Stimulated activated CD8-positive, alpha-beta memory T cell treated with anti-CD3 and anti-CD28 coated beads, Interleukin-4, amount 100 ng/mL, for 24 hours (primary cell): ENCODE data around the gene ANKDD1B.
"Not testable (repeated sequence)": the region's sequence is repeated elsewhere in the genome, so short reads cannot be mapped to it uniquely, and the experiment has no call there.

ENCODE experiments used
- DNase-seq: peaks from one replicate; pipeline ENCODE4 v3.0.0-alpha.2; 2020; ENCODE audit warnings: low read depth

ANKDD1B gene

DNA sequence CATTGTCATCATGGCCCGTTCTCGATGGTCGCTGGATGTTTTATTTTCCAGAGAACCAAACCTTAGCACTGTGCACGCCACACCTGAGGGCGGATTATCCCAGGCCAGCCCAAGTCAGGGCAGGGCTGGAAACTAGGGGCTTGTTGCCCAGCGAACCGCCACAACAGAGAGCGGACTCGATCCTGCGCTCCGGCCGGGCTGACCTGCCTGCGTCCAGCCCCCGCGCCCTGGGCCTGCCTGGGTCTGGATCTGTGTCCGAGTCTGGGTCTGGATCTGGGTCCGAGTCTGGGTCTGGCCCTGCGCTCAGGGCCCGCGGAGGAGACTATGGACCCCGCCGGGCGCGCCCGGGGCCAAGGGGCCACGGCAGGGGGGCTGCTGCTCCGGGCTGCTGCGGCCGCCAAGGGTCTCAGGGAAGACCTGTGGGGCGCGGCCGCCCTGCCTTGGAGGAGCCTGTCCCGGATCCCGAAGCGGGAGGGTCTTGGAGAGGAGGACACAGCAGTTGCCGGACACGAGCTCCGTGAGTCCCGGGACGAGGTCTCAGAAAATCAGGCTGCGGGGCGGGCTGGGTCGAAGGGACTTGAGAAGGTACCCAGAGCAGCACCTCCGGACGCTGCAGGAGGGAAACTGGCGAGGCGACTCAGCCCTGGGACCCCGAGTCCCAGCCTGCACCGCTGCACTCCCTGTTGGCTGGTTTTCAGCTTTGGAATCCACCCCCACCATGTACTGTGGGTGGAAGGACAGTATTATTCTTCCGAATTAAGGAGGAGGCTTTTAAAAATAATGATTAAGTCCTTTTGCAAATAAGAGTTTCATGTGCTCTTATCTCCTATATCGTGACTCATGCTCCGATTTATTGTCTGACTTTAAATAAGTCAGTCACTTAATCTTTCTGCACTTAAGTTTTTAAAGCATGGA lies at the start of gene ANKDD1B:
TSS of gene ANKDD1B (plus strand) at position 143 of the 915 bp plus-strand sequence. CDS start at position 325, 182 bp downstream.
- DNase-seq: no peak

DNA sequence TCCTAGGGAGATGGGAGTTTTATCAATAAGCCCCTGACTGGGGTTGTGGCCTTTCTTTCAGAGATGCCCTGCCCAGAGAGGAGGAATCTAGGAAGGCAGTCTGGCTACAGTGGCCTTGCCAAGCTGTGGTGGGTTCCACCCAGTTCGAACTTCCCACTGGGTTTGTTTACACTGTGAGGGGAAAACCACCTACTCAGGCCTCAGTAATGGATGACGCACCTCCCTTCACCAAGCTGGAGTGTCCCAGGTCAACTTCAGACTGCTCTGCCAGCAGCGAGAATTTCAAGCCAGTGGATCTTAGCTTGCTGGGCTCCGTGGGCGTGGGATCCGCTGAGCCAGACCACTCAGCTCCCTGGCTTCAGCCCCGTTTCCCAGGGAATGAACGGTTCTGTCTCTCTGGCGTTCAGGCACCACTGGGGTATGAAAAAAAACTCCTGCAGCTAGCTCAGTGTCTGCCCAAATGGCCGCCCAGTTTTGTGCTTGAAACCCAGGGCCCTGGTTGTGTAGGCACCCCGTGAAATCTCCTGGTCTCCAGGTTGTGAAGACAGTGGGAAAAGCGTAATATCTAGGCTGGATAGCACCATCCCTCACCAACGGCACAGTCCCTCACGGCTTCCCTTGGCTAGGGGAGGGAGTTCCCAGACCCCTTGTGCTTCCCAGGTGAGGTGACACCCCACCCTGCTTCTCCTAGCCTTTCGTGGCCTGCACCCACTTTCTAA lies 45.1 kb upstream of the ANKDD1B start:
- DNase-seq: not testable (repeated sequence)

DNA sequence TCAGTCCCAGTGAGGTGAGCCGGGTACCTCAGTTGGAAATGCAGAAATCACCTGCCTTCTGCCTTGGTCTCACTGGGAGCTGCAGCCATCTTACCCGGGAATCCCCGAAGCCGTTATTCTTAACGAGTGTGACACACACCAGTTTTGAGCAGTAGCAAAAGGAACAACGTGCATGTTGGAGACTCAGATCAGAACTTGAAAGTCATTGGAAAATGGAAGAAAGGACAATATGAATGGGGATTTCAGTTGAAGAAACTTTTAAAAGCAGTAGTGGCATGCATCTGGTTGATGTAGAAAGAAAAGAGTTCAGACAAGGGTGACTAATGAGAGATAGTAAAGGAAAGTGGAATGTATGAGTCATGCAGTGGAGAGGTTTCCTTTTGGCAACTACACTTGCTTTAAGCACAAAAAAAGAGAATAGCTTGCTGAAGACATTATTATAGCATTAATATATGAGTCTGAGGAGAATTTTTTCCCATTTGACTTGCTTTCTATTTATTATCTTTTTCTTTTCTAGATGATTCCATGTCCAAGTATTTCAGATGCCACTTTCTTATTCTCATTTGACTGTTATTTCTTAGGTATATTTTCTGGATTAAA lies 44.4 kb upstream of the ANKDD1B start:
- DNase-seq: peak; percentile 22

DNA sequence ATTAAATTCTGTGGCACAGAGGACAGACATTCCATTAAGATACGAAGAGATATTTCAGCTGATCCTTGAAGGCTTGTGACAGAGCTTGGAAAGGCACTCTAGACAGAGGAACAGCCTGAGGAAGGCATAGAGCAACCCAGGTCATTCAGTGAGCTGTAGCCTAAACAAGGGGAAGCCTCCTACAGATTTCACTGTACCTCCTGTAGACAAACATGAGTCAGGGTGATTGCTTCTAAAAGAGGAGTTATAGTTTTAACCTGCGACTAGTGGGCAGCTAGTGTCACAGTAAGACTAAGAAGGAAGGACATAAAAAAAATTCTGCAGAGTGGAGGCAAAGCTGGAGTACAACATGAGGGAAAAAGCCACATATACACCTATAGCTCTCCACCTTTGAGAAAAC lies 43.5 kb upstream of the ANKDD1B start:
- DNase-seq: no peak

DNA sequence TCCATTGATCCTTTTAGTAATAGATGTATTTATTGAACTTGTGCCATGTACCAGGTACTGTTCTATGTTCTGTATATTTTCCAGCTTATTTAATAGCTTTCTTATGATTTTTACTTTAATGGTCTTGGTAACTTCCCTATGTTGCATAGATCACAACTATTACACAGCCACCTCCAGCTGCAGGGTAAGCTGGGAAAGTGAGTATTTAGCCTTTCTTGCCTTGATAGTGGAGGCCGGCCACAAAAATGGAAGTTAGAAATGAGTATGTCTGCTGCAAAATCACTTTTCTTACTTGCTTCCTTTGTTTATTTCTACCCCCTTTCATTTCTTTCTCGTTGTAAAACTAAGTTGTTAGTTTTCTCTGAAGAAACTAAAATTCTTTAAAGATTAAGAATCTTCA lies 43.1 kb upstream of the ANKDD1B start:
- no peak for DNase-seq

DNA sequence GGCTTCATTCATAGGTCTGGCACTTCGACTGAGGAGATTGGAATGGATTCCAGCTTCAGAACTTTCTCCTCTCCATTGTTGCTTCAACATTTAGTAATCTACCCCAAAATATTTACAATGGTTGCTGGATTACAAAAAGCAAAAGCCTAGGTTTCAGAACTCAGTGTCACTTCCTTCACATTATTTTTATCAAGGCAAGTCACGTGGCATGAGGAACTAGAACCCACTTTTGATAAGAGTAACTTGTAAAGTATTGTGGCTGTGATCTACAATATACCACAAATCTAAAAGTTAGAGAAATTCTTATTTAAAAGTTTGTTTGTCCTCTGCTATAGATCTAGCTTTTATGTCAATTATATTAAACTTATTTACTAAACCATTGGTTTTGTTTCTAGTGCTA lies 39.7 kb upstream of the ANKDD1B start:
- no peak for DNase-seq

DNA sequence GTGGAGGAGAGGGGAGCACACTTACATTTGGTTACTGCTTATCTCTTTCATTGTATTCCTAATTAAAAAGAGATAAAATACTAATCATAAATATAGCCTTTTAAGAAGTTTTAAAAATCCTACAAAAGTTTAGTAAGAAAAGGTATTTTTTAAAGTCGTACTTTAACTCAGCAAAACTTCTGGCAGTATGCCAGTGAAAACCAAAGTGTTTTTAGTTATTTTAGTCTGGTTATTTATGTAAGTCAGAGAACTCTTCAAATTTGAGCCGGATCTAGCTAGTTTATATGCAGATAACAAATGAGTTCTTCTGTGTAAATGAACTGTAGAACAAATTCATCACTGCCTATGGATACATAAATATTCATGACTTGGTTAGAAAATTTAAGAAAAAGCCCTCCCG lies 36.5 kb upstream of the ANKDD1B start:
- DNase-seq: no peak

DNA sequence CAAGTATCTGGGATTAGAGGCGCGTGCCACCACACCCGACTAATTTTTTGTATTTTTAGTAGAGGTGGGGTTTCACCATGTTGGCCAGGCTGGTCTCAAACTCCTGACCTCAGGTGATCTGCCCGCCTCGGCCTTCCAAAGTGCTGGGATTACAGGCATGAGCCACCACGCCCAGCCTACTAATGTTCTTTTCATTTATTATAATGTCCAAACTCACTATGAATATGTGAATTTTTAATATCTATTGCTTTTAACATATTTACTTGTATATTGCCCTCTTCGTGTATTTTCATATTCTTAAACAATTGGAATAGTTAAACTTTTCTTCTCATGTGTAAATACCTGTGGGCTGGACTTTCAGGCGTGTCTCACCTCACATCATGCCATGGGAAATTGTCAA lies 33.0 kb upstream of the ANKDD1B start:
- not testable (repeated sequence) for DNase-seq

DNA sequence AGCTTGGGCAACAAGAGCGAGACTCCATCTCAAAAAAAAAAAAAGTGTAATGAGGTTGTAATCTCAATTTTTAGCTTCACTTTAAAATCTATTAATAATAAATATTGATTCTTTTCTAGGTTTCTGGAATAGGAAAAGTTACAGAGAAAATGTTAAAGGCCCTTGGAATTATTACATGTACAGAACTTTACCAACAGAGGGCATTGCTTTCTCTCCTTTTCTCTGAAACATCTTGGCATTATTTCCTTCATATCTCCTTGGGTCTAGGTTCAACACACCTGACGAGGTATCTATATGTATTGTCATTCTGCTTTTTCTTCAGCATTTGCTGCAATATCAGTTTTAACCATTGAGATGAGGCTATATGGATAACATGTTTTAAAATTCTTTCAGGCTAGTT lies 26.6 kb upstream of the ANKDD1B start:
- DNase-seq: no peak

DNA sequence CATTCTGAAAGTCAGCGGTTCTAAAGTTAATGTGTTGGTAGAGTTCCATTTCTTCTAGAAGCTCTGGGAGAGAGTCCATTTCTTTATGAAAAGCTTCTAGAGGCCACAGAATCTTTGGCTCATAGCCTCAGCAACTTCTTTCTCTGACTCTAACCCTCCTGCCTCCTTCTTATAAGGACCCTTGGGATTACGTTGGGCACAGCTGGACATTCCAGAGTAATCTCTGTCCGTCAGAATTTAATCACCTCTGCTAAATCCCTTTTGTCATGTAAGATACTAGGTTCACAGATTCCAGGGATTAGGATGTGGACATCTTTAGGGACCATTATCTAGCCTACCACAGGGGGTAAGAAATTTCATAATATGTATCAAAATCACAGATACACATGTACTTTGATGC lies 22.6 kb upstream of the ANKDD1B start:
- DNase-seq: no peak

DNA sequence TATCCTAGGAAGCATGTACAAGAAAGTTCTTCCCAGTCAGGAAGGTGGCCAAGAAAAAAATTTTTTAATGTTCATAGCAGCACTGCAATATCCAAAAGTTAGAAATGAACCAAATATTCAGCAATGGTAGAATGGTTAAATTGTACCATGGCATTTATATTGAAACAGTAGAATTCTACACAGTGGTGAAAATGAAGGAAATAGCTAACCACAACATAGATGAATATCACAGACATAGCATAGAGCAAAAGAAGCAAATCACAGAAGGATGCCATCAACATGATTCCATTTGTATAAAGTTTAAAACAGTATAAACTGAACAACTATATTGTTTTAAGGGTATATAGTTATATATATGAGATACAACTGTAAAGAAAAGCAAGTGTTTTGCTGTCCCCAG lies 10.7 kb upstream of the ANKDD1B start:
- DNase-seq: no peak

DNA sequence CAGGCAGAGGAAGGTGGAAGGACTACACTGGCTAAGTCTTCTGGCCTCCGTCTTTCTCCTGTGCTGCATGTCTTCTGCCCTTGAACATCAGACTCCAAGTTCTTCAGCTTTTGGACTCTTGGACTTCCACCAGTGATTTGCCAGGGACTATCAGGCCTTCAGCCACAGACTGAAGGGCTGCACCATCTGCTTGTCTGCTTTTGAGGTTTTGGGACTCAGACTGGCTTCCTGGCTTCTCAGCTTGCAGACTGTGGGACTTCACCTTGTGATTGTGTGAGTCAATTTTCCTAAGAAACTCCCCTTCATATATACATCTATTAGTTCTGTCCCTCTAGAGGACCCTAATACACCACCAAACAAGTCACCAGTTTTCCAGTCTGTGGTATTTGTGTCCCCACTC lies 9.7 kb upstream of the ANKDD1B start:
- DNase-seq: no peak

DNA sequence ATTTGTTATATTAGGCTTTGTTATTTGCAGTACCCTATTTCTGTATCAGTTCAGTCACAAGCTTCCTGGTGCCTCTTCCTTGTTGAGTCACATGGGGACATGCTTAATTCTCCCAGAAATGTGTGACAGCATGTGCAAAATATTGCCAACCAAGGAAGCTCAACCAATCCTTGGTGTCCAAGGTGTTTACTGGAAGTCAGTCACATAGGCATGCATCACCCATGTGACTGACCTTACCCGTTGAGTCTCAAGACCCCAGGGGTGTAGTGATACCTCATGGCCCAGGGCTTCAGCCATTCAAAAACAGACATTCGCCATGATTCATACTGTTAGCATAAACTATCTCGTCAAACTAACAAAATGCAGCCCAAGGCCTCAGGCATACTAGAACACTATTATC lies 9.3 kb upstream of the ANKDD1B start:
- DNase-seq: no peak

DNA sequence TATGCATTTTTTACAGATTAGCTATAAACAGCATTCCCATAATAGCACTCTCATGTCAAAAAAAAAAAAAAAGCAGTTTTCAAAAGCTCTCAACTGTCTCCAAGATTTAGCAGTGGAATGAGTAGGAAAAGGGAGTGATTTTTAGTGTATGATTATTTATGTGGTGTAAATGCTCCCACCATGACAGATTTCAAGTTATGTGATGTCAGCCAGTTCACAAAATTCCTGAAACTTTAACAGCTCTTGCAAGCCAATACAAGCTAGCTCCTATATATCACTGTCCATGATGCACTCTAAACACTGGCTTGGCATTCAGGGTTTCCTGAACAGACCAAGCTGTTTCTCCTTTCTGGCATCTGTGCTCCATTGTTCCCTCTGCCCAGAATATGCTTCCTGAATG lies 7.9 kb upstream of the ANKDD1B start:
- no peak for DNase-seq

DNA sequence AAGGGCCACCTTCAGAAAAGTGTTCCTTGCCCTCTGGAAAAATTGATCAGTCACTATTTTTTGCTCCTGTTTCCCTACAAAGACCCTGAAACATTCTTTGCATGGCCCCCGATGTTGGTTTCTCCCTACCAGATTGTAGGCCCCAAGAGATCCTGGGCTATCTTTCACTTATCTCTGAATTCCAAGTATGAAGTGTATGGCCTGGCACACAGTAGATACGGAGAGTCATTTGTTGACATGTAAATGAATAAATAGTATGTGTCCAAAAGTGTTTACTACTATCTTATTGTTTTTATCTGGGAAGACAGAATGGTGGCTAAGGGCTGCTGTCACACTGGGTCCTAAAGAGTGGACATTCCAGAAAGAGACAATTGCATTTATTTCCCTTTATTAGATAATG lies 7.4 kb upstream of the ANKDD1B start:
- no peak for DNase-seq

DNA sequence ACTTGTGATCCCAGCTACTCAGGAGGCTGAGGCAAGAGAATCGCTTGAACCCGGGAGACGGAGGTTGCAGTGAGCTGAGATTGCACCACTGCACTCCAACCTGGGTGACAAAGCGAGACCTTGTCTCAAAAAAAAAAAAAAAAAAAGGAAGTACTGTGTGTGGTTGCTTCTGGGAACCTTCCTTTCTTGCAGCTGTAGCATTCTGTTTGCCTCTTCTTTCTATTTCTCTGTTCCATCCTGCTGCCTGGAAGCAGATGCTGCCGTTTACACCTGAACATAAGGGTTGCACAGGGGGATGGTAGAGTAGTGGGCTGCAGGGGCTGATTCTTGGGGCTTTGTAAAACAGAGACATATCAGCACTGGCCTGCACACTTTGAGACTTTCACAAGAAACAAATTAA lies 3.9 kb upstream of the ANKDD1B start:
- not testable (repeated sequence) for DNase-seq

DNA sequence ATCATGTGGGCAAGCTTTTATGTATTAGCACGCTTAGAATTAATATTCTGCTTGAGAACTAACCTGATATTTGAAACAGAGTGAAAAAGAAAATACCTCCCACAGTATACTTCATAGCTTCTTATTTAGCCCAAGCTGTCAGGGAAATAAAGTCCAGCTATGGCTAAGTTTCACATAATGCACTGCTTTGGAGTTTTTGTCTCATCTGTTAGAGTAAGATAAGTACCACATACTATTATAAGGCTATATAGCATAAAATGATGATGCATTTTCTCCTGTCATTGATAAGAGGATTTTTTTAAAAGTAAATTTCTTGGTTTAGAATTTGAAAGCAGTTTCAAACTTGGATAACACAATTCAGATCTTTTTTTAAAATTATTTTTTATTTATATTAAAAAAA lies 2.4 kb upstream of the ANKDD1B start:
- no peak for DNase-seq

DNA sequence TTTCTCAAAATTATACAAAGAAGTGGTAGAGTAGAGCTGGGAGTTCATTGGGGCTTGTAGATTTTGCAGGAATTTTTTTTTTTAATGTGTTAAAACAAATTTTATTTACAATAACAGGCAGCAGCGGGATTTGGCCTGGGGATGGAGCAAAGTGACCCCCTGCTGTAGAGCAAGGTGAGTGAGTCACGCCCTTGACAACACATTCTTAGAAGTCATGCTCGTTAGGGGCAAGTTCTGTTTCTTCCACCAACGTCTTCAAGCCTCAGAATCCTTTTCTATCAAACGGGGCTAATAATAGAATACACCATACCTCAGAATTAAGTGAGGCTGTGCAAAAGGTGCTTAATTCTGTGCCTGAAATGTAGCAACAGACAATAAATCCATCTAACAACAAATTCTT lies 1.1 kb upstream of the ANKDD1B start:
- DNase-seq: no peak

DNA sequence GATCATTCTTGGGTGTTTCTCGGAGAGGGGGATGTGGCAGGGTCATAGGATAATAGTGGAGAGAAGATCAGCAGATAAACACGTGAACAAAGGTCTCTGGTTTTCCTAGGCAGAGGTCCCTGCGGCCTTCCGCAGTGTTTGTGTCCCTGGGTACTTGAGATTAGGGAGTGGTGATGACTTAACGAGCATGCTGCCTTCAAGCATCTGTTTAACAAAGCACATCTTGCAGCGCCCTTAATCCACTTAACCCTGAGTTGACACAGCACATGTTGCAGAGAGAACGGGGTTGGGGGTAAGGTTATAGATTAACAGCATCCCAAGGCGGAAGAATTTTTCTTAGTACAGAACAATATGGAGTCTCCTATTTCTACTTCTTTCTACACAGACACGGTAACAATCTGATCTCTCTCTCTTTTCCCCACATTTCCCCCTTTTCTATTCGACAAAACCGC lies 368 bp upstream of the ANKDD1B start:
- not testable (repeated sequence) for DNase-seq

DNA sequence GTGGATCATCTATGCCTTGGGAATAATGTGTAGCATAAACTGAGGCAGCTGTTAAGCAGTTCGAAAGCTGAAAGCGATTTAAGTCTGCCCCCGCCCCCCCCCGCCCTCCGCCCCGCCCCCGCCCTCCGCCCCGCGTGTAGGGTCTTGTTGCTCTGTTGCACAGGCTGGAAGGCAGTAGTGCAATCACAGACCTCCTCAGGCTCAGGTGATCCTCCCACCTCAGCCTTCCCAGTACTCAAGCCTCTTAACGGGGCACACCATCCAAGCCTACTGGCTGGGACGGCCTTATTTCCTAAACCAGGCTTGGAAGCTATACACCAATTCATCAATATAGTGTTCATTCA lies 945 bp downstream of the ANKDD1B start:
- DNase-seq: no peak

DNA sequence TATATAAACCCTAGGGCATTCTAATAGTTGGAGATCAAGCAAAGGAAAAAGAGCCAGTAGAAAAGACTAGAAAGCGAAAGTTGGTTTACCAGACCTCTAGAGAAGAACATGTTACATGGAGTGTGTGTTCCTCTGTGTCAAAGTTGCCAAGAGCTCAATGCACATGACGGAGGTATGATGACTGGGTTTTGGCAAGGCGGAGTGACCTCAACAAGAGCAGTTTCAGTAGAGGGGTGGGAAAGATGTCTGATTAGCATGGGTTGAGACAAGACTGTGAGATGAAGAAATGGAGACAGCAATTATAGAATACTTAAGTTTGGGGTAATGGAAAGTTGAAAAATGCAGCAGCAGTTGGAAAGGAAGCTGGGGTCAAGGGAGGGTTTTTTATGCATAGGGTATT lies 1.6 kb downstream of the ANKDD1B start:
- no peak for DNase-seq

DNA sequence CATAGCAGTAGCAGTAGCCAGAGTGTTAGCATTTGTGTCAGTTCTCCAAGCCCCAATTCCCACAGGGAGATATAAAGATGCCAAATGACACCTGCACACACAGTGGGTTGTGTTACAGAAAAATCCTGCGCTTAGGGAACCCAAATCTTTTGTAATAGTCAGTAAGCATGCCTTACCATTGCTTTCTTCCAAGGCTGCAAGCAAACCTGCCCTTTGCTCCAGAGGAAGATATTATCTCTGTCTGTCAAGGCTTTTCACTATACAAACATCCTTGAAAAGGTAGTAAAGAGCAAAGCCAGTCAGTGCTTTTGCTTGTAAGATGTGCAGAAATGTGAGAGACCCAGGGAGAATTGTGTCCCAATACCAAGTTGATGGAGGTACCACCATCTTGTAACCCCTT lies 2.9 kb downstream of the ANKDD1B start:
- no peak for DNase-seq

DNA sequence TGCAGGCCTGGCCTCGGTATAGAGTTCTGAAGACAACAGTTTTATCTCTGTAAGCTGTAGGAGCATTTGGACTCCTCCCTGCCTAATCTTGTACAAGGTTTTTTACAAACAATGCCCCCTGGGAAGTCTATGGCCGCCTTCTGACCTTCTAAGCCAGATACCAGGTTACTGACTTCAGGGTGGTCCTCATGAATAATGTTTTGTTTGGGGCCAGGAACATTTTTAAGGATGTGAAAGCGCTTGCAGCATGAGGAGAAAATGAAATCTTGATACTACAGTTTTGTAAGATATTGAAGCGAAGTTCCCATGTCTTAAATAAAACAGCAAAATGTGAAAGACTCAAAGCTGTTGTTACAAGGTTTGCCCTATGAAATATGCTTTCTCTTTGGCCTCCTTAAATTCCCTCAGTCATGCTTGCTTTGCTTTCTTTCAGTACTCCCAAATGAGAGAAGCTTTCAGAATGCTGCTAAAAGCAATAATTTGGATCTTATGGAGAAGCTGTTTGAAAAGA lies 5.2 kb downstream of the ANKDD1B start:
- DNase-seq: no peak
